Measurements from ENCODE around the gene MEI4.

The MEI4 gene

GRCh38 chr6:77962070-77962469, 309.2 kb downstream of the MEI4 start:
- DNase-seq, result no peak

GRCh38 chr6:77965449-77965848, 312.6 kb downstream of the MEI4 start:
- no peak for DNase-seq

GRCh38 chr6:77972334-77972733, 319.5 kb downstream of the MEI4 start:
- DNase-seq, result no peak
